SK-N-SH treated with all-trans-retinoic acid at 6 μM for 48 hours (cell line): ENCODE data around the gene MUC5AC.

Experiments
- ATAC-seq: fragments of 200-7000 bp; cut with Tn5 transposase; 3 replicates; pipeline ENCODE4 v1.9.1; 2020; ENCODE audit warnings: mild to moderate bottlenecking, moderate library complexity
- ARNTL ChIP-seq: fragments of 450-650 bp; formaldehyde crosslinking; IDR thresholded peaks from 2 replicates; pipeline ENCODE4 v1.5.0; 2020; ENCODE audit warnings: low read depth, mild to moderate bottlenecking, moderate library complexity, borderline replicate concordance
- BACH2 ChIP-seq: fragments of 250-450 bp; sonication (Bioruptor Pico); IDR thresholded peaks from 2 replicates; pipeline ENCODE4 v1.9.0; 2021; ENCODE audit warnings: mild to moderate bottlenecking, borderline replicate concordance
- CSDC2 ChIP-seq: fragments of 250-450 bp; sonication (Bioruptor Pico); IDR thresholded peaks from 2 replicates; pipeline ENCODE4 v1.5.0; 2020; ENCODE audit warnings: mild to moderate bottlenecking, moderate library complexity
- RARB ChIP-seq: fragments of 250-450 bp; sonication (Bioruptor Pico); IDR thresholded peaks from 2 replicates; pipeline ENCODE4 v1.8.0; 2021; ENCODE audit warnings: mild to moderate bottlenecking, moderate library complexity
- SNAI2 ChIP-seq: fragments of 250-450 bp; sonication (Bioruptor Pico); IDR thresholded peaks from 2 replicates; pipeline ENCODE4 v1.5.0; 2020; ENCODE audit warnings: mild to moderate bottlenecking, moderate library complexity
- TOX ChIP-seq: fragments of 250-450 bp; sonication (Bioruptor Pico); IDR thresholded peaks from 2 replicates; pipeline ENCODE4 v1.8.0; 2021; ENCODE audit warnings: mild to moderate bottlenecking, moderate library complexity, borderline replicate concordance
- ZFP3 ChIP-seq: fragments of 250-450 bp; sonication (Bioruptor Pico); IDR thresholded peaks from 2 replicates; pipeline ENCODE4 v1.5.0; 2020; ENCODE audit warnings: mild to moderate bottlenecking, moderate library complexity
- ZFP30 ChIP-seq: fragments of 450-650 bp; formaldehyde crosslinking; IDR thresholded peaks from 2 replicates; pipeline ENCODE4 v1.5.0; 2022; ENCODE audit warnings: mild to moderate bottlenecking, moderate library complexity
- ZNF565 ChIP-seq: fragments of 450-650 bp; formaldehyde crosslinking; conservative IDR thresholded peaks from 2 replicates; pipeline ENCODE4 v1.5.0; 2020; ENCODE audit warnings: low read depth, mild to moderate bottlenecking, moderate library complexity
- ZNF70 ChIP-seq: fragments of 450-650 bp; formaldehyde crosslinking; IDR thresholded peaks from 2 replicates; pipeline ENCODE4 v1.5.0; 2020; ENCODE audit warnings: mild to moderate bottlenecking, moderate library complexity
- ZNF8 ChIP-seq: fragments of 450-650 bp; formaldehyde crosslinking; IDR thresholded peaks from 2 replicates; pipeline ENCODE4 v1.5.0; 2020; ENCODE audit warnings: mild to moderate bottlenecking, moderate library complexity
- TF ChIP-seq, protein P1 (sequence below): fragments of 250-450 bp; sonication (Bioruptor Pico); IDR thresholded peaks from 2 replicates; pipeline ENCODE4 v1.8.0; 2020; ENCODE audit warnings: mild to moderate bottlenecking, moderate library complexity, borderline replicate concordance
- TF ChIP-seq, protein P2 (sequence below): fragments of 250-450 bp; sonication (Bioruptor Pico); IDR thresholded peaks from 2 replicates; pipeline ENCODE4 v1.5.1; 2020; ENCODE audit warnings: low read depth, mild to moderate bottlenecking, moderate library complexity
- TF ChIP-seq, protein P3 (sequence below): fragments of 250-450 bp; sonication (Bioruptor Pico); IDR thresholded peaks from 2 replicates; pipeline ENCODE4 v1.5.0; 2020; ENCODE audit warnings: mild to moderate bottlenecking, moderate library complexity

Gene MUC5AC

DNA sequence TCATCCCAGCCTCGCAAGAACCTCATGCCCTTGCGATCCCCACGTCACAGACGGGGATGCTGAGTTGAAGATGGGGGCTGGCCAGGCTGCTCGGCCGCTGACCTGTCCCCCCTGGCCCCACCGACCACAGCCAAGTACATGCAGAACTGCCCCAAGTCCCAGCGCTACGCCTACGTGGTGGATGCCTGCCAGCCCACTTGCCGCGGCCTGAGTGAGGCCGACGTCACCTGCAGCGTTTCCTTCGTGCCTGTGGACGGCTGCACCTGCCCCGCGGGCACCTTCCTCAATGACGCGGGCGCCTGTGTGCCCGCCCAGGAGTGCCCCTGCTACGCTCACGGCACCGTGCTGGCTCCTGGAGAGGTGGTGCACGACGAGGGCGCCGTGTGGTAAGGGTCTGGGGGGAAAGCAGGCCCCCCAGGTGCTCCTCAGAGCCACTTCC lies 75.1 kb downstream of the MUC5AC start (continued):
- TF ChIP-seq, protein P1, sequence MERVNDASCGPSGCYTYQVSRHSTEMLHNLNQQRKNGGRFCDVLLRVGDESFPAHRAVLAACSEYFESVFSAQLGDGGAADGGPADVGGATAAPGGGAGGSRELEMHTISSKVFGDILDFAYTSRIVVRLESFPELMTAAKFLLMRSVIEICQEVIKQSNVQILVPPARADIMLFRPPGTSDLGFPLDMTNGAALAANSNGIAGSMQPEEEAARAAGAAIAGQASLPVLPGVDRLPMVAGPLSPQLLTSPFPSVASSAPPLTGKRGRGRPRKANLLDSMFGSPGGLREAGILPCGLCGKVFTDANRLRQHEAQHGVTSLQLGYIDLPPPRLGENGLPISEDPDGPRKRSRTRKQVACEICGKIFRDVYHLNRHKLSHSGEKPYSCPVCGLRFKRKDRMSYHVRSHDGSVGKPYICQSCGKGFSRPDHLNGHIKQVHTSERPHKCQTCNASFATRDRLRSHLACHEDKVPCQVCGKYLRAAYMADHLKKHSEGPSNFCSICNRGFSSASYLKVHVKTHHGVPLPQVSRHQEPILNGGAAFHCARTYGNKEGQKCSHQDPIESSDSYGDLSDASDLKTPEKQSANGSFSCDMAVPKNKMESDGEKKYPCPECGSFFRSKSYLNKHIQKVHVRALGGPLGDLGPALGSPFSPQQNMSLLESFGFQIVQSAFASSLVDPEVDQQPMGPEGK (CRISPR knock-in tag), result no peak

DNA sequence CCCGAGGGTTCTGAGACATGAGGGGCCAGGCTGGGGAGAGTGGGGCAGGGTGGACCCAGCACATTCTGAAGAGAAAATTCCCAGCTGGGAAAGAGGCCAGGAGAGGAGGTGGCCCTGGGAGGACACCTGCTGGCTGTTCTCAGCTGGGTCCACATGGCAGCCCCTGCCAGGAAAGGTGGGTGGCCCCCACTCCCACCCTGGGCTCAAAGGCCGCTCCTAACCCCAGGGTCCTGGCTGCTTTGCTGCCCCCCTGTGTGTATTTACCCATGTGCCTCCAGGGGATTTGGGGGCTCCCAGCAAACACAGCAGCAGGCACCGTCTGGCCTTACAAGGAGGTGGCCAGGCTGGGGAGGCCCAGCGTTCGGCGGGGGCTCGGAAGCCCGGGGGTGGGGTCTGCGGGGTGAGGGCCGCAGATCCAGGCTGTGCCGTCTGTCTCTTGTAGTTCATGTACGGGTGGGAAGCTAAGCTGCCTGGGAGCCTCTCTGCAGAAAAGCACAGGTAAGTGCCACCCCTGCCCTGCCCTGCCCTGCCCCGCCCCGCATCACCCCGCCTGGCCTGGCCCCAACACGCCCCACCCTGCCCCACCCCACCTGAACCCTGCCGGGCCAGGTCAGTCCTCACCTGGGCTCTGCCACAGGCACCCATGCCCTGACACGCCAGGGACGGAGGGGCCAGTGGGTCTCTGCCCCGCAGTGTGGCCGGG lies 75.7 kb downstream of the MUC5AC start:
- no peak for ATAC-seq
- TF ChIP-seq RARB (CRISPR knock-in tag) (no peak), ARNTL (CRISPR knock-in tag) (no peak), ZFP30 (CRISPR knock-in tag) (no peak), ZNF70 (CRISPR knock-in tag) (no peak), CSDC2 (CRISPR knock-in tag) (no peak), SNAI2 (CRISPR knock-in tag) (no peak), TOX (CRISPR knock-in tag) (no peak), BACH2 (CRISPR knock-in tag) (no peak)
- TF ChIP-seq, protein P2, sequence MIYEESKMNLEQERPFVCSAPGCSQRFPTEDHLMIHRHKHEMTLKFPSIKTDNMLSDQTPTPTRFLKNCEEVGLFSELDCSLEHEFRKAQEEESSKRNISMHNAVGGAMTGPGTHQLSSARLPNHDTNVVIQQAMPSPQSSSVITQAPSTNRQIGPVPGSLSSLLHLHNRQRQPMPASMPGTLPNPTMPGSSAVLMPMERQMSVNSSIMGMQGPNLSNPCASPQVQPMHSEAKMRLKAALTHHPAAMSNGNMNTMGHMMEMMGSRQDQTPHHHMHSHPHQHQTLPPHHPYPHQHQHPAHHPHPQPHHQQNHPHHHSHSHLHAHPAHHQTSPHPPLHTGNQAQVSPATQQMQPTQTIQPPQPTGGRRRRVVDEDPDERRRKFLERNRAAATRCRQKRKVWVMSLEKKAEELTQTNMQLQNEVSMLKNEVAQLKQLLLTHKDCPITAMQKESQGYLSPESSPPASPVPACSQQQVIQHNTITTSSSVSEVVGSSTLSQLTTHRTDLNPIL (CRISPR knock-in tag), result no peak

DNA sequence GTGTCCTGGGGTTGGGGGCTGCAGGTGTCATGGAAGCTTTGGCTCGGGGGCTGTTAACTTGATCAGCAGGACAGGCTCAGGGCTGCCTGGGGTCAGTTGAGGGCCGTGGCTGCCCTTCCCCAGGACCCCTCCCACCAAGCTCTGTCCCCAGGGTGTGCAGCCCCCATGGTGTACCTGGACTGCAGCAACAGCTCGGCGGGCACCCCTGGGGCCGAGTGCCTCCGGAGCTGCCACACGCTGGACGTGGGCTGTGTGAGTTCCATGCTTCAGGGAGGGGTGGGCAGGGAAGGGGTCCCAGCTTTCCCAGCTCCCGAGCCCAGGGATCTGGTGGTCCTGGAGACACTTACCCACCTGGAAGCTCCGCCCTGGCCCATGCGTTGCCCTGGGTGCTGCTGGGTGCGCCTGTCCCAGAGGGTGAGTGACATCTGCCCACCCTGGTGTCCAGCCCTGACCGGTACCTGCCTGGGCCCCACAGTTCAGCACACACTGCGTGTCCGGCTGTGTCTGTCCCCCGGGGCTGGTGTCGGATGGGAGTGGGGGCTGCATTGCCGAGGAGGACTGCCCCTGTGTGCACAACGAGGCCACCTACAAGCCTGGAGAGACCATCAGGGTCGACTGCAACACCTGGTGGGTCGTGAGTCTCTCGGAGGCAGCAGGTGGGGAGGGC lies 76.4 kb downstream of the MUC5AC start:
- no peak for TF ChIP-seq ZNF565 (CRISPR knock-in tag)
- no peak for ATAC-seq

DNA sequence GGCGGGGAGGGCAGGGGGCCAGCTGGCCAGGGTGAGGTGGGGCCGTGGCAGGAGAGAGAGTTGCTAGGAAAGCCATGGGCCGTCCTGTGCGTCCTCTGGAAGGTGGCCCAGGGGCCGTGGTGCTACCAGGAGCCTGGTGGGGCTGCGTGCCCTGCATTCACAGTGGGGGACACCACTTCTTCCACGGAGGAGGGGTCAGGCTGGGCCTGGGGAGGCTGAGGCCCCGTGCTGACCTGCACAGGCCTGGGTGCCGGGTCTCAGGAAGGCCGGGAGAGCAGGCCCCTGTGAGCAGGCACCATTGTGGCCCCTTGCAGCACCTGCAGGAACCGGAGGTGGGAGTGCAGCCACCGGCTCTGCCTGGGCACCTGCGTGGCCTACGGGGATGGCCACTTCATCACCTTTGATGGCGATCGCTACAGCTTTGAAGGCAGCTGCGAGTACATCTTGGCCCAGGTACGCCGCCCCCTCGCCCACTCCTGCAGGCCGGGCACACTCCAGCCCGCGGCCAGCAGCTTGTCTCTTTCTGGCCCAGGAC lies 77.1 kb downstream of the MUC5AC start:
- ATAC-seq, result no peak
- TF ChIP-seq, protein P2 (CRISPR knock-in tag), result no peak
- no peak for TF ChIP-seq ZNF8 (CRISPR knock-in tag)
- TF ChIP-seq TOX (CRISPR knock-in tag), result no peak
- TF ChIP-seq, protein P3, sequence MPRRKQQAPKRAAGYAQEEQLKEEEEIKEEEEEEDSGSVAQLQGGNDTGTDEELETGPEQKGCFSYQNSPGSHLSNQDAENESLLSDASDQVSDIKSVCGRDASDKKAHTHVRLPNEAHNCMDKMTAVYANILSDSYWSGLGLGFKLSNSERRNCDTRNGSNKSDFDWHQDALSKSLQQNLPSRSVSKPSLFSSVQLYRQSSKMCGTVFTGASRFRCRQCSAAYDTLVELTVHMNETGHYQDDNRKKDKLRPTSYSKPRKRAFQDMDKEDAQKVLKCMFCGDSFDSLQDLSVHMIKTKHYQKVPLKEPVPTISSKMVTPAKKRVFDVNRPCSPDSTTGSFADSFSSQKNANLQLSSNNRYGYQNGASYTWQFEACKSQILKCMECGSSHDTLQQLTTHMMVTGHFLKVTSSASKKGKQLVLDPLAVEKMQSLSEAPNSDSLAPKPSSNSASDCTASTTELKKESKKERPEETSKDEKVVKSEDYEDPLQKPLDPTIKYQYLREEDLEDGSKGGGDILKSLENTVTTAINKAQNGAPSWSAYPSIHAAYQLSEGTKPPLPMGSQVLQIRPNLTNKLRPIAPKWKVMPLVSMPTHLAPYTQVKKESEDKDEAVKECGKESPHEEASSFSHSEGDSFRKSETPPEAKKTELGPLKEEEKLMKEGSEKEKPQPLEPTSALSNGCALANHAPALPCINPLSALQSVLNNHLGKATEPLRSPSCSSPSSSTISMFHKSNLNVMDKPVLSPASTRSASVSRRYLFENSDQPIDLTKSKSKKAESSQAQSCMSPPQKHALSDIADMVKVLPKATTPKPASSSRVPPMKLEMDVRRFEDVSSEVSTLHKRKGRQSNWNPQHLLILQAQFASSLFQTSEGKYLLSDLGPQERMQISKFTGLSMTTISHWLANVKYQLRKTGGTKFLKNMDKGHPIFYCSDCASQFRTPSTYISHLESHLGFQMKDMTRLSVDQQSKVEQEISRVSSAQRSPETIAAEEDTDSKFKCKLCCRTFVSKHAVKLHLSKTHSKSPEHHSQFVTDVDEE (CRISPR knock-in tag), result no peak
- no peak for TF ChIP-seq ZNF565 (CRISPR knock-in tag)
- TF ChIP-seq RARB (CRISPR knock-in tag), result no peak
- TF ChIP-seq ZFP3 (CRISPR knock-in tag), result no peak

DNA sequence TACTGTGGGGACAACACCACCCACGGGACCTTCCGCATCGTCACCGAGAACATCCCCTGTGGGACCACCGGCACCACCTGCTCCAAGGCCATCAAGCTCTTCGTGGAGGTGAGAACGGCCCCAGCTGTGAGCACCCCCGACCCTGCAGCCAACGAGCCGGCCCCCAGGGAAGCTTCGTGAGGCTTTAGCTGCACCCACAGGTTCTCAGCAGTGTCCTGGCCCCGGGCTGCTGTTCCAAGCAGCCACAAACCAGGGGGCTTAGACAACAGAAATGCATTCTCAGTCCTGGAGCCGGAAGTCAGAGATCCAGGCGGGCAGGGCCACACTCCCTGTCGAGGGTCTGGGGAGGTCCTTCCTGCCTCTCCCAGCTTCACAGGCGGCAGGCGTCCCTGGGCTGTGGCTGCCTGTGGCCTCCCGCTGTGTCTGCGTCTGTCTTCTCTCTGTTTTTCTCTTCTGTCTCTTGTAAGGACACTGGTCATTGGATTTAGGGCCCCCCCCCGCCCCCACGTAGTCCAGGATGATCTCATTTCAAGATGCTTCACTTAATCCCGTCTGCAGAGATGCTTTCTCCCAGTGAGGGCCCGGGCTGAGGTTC lies 77.7 kb downstream of the MUC5AC start:
- ATAC-seq, result no peak
- TF ChIP-seq, protein P3 (CRISPR knock-in tag), result no peak
- TF ChIP-seq ZFP30 (CRISPR knock-in tag) (no peak), ZNF70 (CRISPR knock-in tag) (no peak)
